ENCODE data around the gene ZBTB45. TPM values are rescaled to one million over a fixed set of nuclear protein-coding genes. Genes with fewer than 3 reads are reported as not detected.

The ZBTB45 gene
- total RNA-seq, 1 experiment from 2014 or later: 12.0 TPM

DNA sequence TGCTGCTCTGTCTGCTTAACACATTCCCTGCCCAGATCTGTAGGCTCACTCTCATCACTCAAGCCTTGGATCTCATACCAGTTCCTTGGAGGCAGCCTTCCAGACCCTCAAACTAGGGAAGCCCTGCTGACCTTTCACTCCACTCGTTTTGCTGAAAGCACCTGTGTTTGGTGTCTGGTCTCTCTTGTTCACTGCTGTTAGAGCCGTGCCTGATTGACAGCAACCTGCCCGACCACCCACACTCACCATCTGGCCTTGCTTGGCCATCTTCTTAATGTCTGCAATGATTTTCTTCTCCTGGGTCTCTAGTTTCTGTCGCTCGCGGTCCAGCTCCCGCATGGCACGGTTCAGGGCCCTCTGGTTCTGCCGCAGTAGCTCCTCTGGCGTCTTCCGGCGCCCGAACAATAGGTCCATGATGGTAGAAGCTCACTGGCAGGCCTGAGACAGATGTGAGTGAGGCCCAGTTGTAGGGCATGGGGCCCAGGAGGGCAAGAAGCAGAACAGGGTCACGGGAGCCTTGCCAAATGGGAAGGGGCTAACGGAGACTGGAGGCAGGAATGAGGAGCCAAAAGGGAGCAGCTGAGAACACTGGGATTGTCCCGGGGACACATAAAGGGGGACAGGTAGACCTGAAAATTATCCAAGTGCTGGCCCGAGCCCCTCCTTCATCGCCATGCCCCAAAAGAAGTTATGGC is 34.3 kb upstream of the ZBTB45 start:
- Histone ChIP-seq H3K4me2 (ENCODE audit: low read length) (peak overlapping the region; percentile 92), H3K9ac (ENCODE audit: low read length) (peak overlapping the region; percentile 94), H3K9me3 (ENCODE audit: control insufficient read depth in 1 of 2, insufficient read depth in 1 of 2, low read depth in 1 of 2, low read length in 2 of 2) (no peaks in the 10 kb centered on the region), H3K36me3 (ENCODE audit: control insufficient read depth in 1 of 2, insufficient read depth in 2 of 2, low read length in 2 of 2) (peaks cover 28 to 47% of the 10 kb centered on the region in 2 experiments; a peak in 3 of 4 replicates), H3K9me2 (ENCODE audit: insufficient read depth) (no peaks in the 10 kb centered on the region), H3K79me2 (ENCODE audit: insufficient read depth, low read length) (peaks cover 66% of the 10 kb centered on the region), H3K4me1 (ENCODE audit: control insufficient read depth in 1 of 2, insufficient read depth in 2 of 2, low read length in 2 of 2) (peaks cover 19 to 37% of the 10 kb centered on the region in 2 experiments; a peak in 3 of 4 replicates), H2AFZ (ENCODE audit: low read depth, low read length, poor library complexity, severe bottlenecking) (no peak overlapping the region), H3K4me3 (replicated peaks in 1 of 2; ENCODE audit: low read depth in 1 of 2, low read length in 2 of 2) (peak overlapping the region; percentile 91 to 93), H3K27ac (ENCODE audit: low read depth, low read length) (peak overlapping the region; percentile 82), H3K27me3 (ENCODE audit: insufficient read depth, low read length) (no peaks in the 10 kb centered on the region), H4K20me1 (ENCODE audit: insufficient read depth) (no peaks in the 10 kb centered on the region; the same call in 1 of the 2 replicates)
- ChIA-PET CTCF (interaction anchor here (2.4 kb wide), 1 partner anchor 34 kb away, joined by 20 read pairs; the partner anchor contains the start of gene ZBTB45), RAD21 (ENCODE audit: low non-redundant PET in 1 of 2, low total read pairs in 2 of 2, uncharacterized antibody in 2 of 2, unreplicated experiment in 2 of 2) (interaction anchor here in 1 of 2 experiments (1.6 to 1.7 kb wide), 2 partner anchors 35 to 40 kb away, joined by 3 to 6 read pairs; partner anchors contain the start of gene ZBTB45), POLR2A (interaction anchor here (0.6 to 3.3 kb wide), 4 partner anchors 10 to 152 kb away, joined by 4 to 33 read pairs (median 10); partner anchors contain the start of genes TRIM28 and ZBTB45)
- no TSS peak for BruUV-seq (replicated peaks)
- TF ChIP-seq ELF1 (IDR thresholded peaks at IDR 0.05; ENCODE audit: borderline replicate concordance, low read depth) (no peak), SRF (IDR thresholded peaks at IDR 0.05; ENCODE audit: low read depth) (no peak), EGR1 (IDR thresholded peaks at IDR 0.05; ENCODE audit: low read depth) (no peak), YY1 (IDR thresholded peaks at IDR 0.05; ENCODE audit: extremely low read depth, insufficient replicate concordance, low read depth, low read length) (no peak), JUND (IDR thresholded peaks at IDR 0.05) (no peak), POLR2A (IDR thresholded peaks at IDR 0.05; ENCODE audit: borderline replicate concordance, extremely low read depth, insufficient read depth, insufficient read length) (no peak), FOSL1 (IDR thresholded peaks at IDR 0.05; ENCODE audit: low read depth) (no peak), SP1 (IDR thresholded peaks at IDR 0.05; ENCODE audit: low read depth) (no peak), CBX3 (IDR thresholded peaks at IDR 0.05; ENCODE audit: low read depth) (no peak)
- TF ChIP-seq, protein P1, sequence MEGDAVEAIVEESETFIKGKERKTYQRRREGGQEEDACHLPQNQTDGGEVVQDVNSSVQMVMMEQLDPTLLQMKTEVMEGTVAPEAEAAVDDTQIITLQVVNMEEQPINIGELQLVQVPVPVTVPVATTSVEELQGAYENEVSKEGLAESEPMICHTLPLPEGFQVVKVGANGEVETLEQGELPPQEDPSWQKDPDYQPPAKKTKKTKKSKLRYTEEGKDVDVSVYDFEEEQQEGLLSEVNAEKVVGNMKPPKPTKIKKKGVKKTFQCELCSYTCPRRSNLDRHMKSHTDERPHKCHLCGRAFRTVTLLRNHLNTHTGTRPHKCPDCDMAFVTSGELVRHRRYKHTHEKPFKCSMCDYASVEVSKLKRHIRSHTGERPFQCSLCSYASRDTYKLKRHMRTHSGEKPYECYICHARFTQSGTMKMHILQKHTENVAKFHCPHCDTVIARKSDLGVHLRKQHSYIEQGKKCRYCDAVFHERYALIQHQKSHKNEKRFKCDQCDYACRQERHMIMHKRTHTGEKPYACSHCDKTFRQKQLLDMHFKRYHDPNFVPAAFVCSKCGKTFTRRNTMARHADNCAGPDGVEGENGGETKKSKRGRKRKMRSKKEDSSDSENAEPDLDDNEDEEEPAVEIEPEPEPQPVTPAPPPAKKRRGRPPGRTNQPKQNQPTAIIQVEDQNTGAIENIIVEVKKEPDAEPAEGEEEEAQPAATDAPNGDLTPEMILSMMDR (IDR thresholded peaks at IDR 0.05 in 2 of 3, conservative IDR thresholded peaks at IDR 0.05 in 1 of 3; ENCODE audit: borderline replicate concordance in 1 of 3, insufficient read depth in 1 of 3, low read depth in 2 of 3, low read length in 2 of 3): no peak
- TF ChIP-seq, protein P2, sequence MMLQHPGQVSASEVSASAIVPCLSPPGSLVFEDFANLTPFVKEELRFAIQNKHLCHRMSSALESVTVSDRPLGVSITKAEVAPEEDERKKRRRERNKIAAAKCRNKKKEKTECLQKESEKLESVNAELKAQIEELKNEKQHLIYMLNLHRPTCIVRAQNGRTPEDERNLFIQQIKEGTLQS (IDR thresholded peaks at IDR 0.05): no peak
- no peak for ATAC-seq
- intact Hi-C loops (cut with micrococcal nuclease): no loop called here
- no peak for DNase-seq (ENCODE audit: low read depth, low spot score)
